ENCODE measurements around the gene SOD2.

DNA sequence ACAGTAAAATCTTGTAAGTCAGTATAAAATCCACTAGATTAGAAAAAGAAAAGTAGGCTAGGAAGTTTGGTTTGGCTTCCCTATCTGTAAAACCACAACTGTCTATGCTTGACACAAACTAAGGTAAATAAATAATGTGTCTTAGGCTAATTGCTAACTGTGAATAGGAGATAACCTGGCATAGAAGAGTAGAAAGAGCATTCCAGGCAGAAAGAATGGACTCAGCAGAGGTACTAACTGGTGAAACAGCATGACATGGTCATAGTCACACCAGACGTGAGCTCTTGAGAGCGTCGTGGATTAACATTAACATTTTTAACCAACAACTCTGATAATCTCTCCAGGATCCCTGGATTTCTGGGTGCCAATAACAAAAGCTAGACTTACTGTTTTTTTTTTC is 25.6 kb upstream of the SOD2 start:
- TF ChIP-seq, protein P1, sequence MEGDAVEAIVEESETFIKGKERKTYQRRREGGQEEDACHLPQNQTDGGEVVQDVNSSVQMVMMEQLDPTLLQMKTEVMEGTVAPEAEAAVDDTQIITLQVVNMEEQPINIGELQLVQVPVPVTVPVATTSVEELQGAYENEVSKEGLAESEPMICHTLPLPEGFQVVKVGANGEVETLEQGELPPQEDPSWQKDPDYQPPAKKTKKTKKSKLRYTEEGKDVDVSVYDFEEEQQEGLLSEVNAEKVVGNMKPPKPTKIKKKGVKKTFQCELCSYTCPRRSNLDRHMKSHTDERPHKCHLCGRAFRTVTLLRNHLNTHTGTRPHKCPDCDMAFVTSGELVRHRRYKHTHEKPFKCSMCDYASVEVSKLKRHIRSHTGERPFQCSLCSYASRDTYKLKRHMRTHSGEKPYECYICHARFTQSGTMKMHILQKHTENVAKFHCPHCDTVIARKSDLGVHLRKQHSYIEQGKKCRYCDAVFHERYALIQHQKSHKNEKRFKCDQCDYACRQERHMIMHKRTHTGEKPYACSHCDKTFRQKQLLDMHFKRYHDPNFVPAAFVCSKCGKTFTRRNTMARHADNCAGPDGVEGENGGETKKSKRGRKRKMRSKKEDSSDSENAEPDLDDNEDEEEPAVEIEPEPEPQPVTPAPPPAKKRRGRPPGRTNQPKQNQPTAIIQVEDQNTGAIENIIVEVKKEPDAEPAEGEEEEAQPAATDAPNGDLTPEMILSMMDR (IDR thresholded peaks at IDR 0.05; ENCODE audit: low read length), result no peak
- TF ChIP-seq EZH2 (optimal IDR thresholded peaks at IDR 0.05; ENCODE audit: low read depth, low read length), result no peak
- no peak for TF ChIP-seq EZH2phosphoT487 (IDR thresholded peaks at IDR 0.05; ENCODE audit: low read length)

All from MM.1S (cell line).